ENCODE data around the gene CCN2. TPM values are rescaled to one million over a fixed set of nuclear protein-coding genes. Genes with fewer than 3 reads are reported as not detected.

The CCN2 gene
- total RNA-seq, 1 donor from 2014 or later: 33.5 TPM

- Mint-ChIP-seq H3K4me1 (ENCODE audit: low read depth) (peaks cover 34% of the 10 kb centered on the region), H3K27me3 (no peaks in the 10 kb centered on the region), H3K36me3 (ENCODE audit: insufficient read depth) (peaks cover 13% of the 10 kb centered on the region), H3K4me3 (ENCODE audit: low read depth) (peak overlapping the region; percentile 77), H3K9me3 (ENCODE audit: low read depth) (no peaks in the 10 kb centered on the region), H3K27ac (peak overlapping the region; percentile 95)
- no peak for DNase-seq (ENCODE audit: low spot score, unreplicated experiment)
- TF ChIP-seq CTCF (IDR thresholded peaks at IDR 0.05; ENCODE audit: unreplicated experiment): no peak
These were observed 531 bp upstream of the CCN2 start for GRCh38 chr6:131951576-131952230.

- Mint-ChIP-seq H3K4me3 (ENCODE audit: low read depth) (peak overlapping the region; percentile 79), H3K4me1 (ENCODE audit: low read depth) (peaks cover 29% of the 10 kb centered on the region), H3K27ac (peak overlapping the region; percentile 91), H3K9me3 (ENCODE audit: low read depth) (no peaks in the 10 kb centered on the region), H3K36me3 (ENCODE audit: insufficient read depth) (peaks cover 13% of the 10 kb centered on the region), H3K27me3 (no peaks in the 10 kb centered on the region)
- TF ChIP-seq CTCF (IDR thresholded peaks at IDR 0.05; ENCODE audit: unreplicated experiment): peak; percentile 64
- DNase-seq (ENCODE audit: low spot score, unreplicated experiment): peak; percentile 74
These were observed 1.0 kb downstream of the CCN2 start for GRCh38 chr6:131949909-131950766.

- TF ChIP-seq CTCF (IDR thresholded peaks at IDR 0.05; ENCODE audit: unreplicated experiment): no peak
- Mint-ChIP-seq H3K27ac (peak overlapping the region; percentile 41), H3K9me3 (ENCODE audit: low read depth) (no peaks in the 10 kb centered on the region), H3K4me3 (ENCODE audit: low read depth) (peak overlapping the region; percentile 79), H3K4me1 (ENCODE audit: low read depth) (peaks cover 24% of the 10 kb centered on the region), H3K27me3 (no peaks in the 10 kb centered on the region), H3K36me3 (ENCODE audit: insufficient read depth) (peaks cover 13% of the 10 kb centered on the region)
- no peak for DNase-seq (ENCODE audit: low spot score, unreplicated experiment)
These were observed 1.6 kb downstream of the CCN2 start for GRCh38 chr6:131949620-131949908.

GRCh38 chr6:131948692-131949619, 2.2 kb downstream of the CCN2 start:
- no peaks in the 10 kb centered on the region for H3K27me3 Mint-ChIP-seq
- H3K4me1 Mint-ChIP-seq (ENCODE audit: low read depth): peaks cover 18% of the 10 kb centered on the region
- TF ChIP-seq CTCF (IDR thresholded peaks at IDR 0.05; ENCODE audit: unreplicated experiment): no peak
- peak overlapping the region; percentile 41 for H3K27ac Mint-ChIP-seq
- H3K4me3 Mint-ChIP-seq (ENCODE audit: low read depth): peak overlapping the region; percentile 79
- no peak for DNase-seq (ENCODE audit: low spot score, unreplicated experiment)
- no peaks in the 10 kb centered on the region for H3K9me3 Mint-ChIP-seq (ENCODE audit: low read depth)
- H3K36me3 Mint-ChIP-seq (ENCODE audit: insufficient read depth): peaks cover 13% of the 10 kb centered on the region
